ENCODE measurements around the gene PTPRG.

DNA sequence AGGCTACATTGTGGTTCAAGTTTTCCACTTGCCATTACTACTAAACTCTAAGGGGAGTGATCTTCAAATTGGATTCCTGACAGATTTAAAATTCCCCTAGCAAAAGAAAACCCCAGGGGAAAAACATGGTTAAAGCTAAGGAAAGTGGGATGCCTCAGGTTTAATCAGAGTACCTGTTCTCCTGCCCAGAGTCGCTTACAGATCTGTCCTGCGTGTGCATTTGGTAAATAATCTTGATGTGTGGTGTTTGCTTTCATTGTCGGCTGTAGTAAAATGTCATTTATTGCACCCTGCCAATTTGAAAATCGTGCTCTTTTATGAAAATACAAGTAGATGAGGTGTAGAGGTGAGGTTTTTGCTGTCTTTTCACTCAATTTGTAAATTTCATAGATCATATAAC is 323.4 kb downstream of the PTPRG start:
- TF ChIP-seq, protein P1, sequence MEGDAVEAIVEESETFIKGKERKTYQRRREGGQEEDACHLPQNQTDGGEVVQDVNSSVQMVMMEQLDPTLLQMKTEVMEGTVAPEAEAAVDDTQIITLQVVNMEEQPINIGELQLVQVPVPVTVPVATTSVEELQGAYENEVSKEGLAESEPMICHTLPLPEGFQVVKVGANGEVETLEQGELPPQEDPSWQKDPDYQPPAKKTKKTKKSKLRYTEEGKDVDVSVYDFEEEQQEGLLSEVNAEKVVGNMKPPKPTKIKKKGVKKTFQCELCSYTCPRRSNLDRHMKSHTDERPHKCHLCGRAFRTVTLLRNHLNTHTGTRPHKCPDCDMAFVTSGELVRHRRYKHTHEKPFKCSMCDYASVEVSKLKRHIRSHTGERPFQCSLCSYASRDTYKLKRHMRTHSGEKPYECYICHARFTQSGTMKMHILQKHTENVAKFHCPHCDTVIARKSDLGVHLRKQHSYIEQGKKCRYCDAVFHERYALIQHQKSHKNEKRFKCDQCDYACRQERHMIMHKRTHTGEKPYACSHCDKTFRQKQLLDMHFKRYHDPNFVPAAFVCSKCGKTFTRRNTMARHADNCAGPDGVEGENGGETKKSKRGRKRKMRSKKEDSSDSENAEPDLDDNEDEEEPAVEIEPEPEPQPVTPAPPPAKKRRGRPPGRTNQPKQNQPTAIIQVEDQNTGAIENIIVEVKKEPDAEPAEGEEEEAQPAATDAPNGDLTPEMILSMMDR (conservative IDR thresholded peaks at IDR 0.05): no peak
- TF ChIP-seq ZFX (IDR thresholded peaks at IDR 0.05): no peak
